H9 (cell line): ENCODE measurements around the gene USP21. TPM values are rescaled to one million over a fixed set of nuclear protein-coding genes. Genes with fewer than 3 reads are reported as not detected.

Experiments
- DNase-seq: peaks from one replicate; pipeline ENCODE4 v3.0.0-alpha.2; 2017
- H2AFZ ChIP-seq: one replicate; pipeline ENCODE4 v1.6.1; 2013; ENCODE audit warnings: mild to moderate bottlenecking, low read length, control low read depth, moderate library complexity
- H2AK5ac ChIP-seq: 2 replicates; pipeline ENCODE4 v1.6.1; 2013; ENCODE audit warnings: low read length, control low read depth, mixed read lengths; ENCODE audit not compliant: insufficient read length
- H2BK120ac ChIP-seq: one replicate; pipeline ENCODE4 v1.6.1; 2013; ENCODE audit warnings: low read depth, mild to moderate bottlenecking, low read length, control low read depth, inconsistent platforms; ENCODE audit not compliant: poor library complexity, severe bottlenecking
- H2BK12ac ChIP-seq: 2 replicates; pipeline ENCODE4 v1.6.1; 2013; ENCODE audit warnings: low read length, control low read depth, mixed read lengths, low read depth; ENCODE audit not compliant: insufficient read length
- H2BK15ac ChIP-seq: 2 replicates; pipeline ENCODE4 v1.6.1; 2013; ENCODE audit warnings: low read depth, low read length, control low read depth
- H2BK20ac ChIP-seq: one replicate; pipeline ENCODE4 v1.6.1; 2013; ENCODE audit warnings: low read depth, mild to moderate bottlenecking, low read length, control low read depth, inconsistent platforms; ENCODE audit not compliant: poor library complexity, severe bottlenecking
- H2BK5ac ChIP-seq: 2 replicates; pipeline ENCODE4 v1.6.1; 2013; ENCODE audit warnings: low read length, control low read depth, mixed read lengths; ENCODE audit not compliant: insufficient read length
- H3K14ac ChIP-seq: 2 replicates; pipeline ENCODE4 v1.6.1; 2013; ENCODE audit warnings: low read length, control low read depth; ENCODE audit not compliant: insufficient read depth
- H3K18ac ChIP-seq: 2 replicates; pipeline ENCODE4 v1.6.1; 2013; ENCODE audit warnings: low read depth, mild to moderate bottlenecking, mixed read lengths, low read length, control low read depth; ENCODE audit not compliant: insufficient read length
- H3K23ac ChIP-seq: 2 replicates; pipeline ENCODE4 v1.6.1; 2013; ENCODE audit warnings: low read length, control low read depth, mixed read lengths, low read depth; ENCODE audit not compliant: insufficient read length
- H3K23me2 ChIP-seq: 2 replicates; pipeline ENCODE4 v1.6.1; 2013; ENCODE audit warnings: low read depth, mild to moderate bottlenecking, mixed read lengths, low read length, control low read depth; ENCODE audit not compliant: insufficient read length, poor library complexity, severe bottlenecking
- H3K27ac ChIP-seq: 2 replicates; pipeline ENCODE4 v1.5.1; 2013; ENCODE audit warnings: low read length, control low read depth, mixed read lengths, low read depth; ENCODE audit not compliant: insufficient read length
- H3K27me3 ChIP-seq: 2 replicates; pipeline ENCODE4 v1.6.1; 2013; ENCODE audit warnings: low read length, control low read depth, inconsistent platforms; ENCODE audit not compliant: insufficient read depth
- H3K4ac ChIP-seq: 2 replicates; pipeline ENCODE4 v1.6.1; 2013; ENCODE audit warnings: low read depth, mild to moderate bottlenecking, control low read depth, inconsistent platforms, low read length, moderate library complexity
- H3K4me1 ChIP-seq: 2 replicates; pipeline ENCODE4 v1.6.1; 2013; ENCODE audit warnings: low read length, control low read depth, inconsistent platforms; ENCODE audit not compliant: insufficient read depth
- H3K4me2 ChIP-seq: 2 replicates; pipeline ENCODE4 v1.6.1; 2013; ENCODE audit warnings: low read length, control low read depth, mixed read lengths; ENCODE audit not compliant: insufficient read length, insufficient read depth
- H3K56ac ChIP-seq: 2 replicates; pipeline ENCODE4 v1.6.1; 2013; ENCODE audit warnings: low read depth, mild to moderate bottlenecking, mixed read lengths, low read length, control low read depth; ENCODE audit not compliant: insufficient read length
- H3K79me1 ChIP-seq: 2 replicates; pipeline ENCODE4 v1.6.1; 2013; ENCODE audit warnings: low read depth, mild to moderate bottlenecking, moderate library complexity, low read length, control low read depth, inconsistent platforms; ENCODE audit not compliant: insufficient read depth, poor library complexity, severe bottlenecking
- H3K79me2 ChIP-seq: 2 replicates; pipeline ENCODE4 v1.6.1; 2013; ENCODE audit warnings: low read length, control low read depth, inconsistent platforms; ENCODE audit not compliant: insufficient read depth
- H3K9ac ChIP-seq: 2 replicates; pipeline ENCODE4 v1.6.1; 2013; ENCODE audit warnings: low read length, control low read depth, mixed read lengths; ENCODE audit not compliant: insufficient read length; ENCODE audit errors: extremely low read depth
- H3K9me3 ChIP-seq: one replicate; pipeline ENCODE4 v1.6.1; 2013; ENCODE audit warnings: low read depth, low read length, inconsistent platforms; ENCODE audit not compliant: control insufficient read depth
- H3T11ph ChIP-seq: one replicate; pipeline ENCODE4 v1.6.1; 2013; ENCODE audit warnings: mild to moderate bottlenecking, low read length, control low read depth, inconsistent platforms
- H4K20me1 ChIP-seq: one replicate; pipeline ENCODE4 v1.6.1; 2013; ENCODE audit not compliant: control insufficient read depth, insufficient read length, insufficient read depth
- H4K5ac ChIP-seq: 2 replicates; pipeline ENCODE4 v1.6.1; 2013; ENCODE audit warnings: low read depth, mild to moderate bottlenecking, mixed read lengths, low read length, control low read depth; ENCODE audit not compliant: insufficient read length
- H4K8ac ChIP-seq: replicated peaks from 2 replicates; pipeline ENCODE4 v1.6.1; 2013; ENCODE audit warnings: low read length, control low read depth, mixed read lengths, low read depth; ENCODE audit not compliant: insufficient read length
- H4K91ac ChIP-seq: 2 replicates; pipeline ENCODE4 v1.6.1; 2013; ENCODE audit warnings: low read depth, mild to moderate bottlenecking, moderate library complexity, mixed read lengths, low read length, control low read depth; ENCODE audit not compliant: insufficient read length
- H3K27ac Mint-ChIP-seq, 3 experiments: 2 replicates in 2 of 3; 3 replicates in 1 of 3; pipeline ENCODE4 v1.8.0; 2020 to 2021; ENCODE audit warnings: mixed read lengths in 3 of 3, mild to moderate bottlenecking in 1 of 3, moderate library complexity in 1 of 3
- H3K27me3 Mint-ChIP-seq: 2 replicates; pipeline ENCODE4 v1.8.0; 2021; ENCODE audit warnings: low read depth, mild to moderate bottlenecking, moderate library complexity, mixed read lengths
- H3K36me3 Mint-ChIP-seq, 3 experiments: 2 replicates in 2 of 3; 3 replicates in 1 of 3; pipeline ENCODE4 v1.8.0; 2020 to 2021; ENCODE audit warnings: low read depth in 3 of 3, mixed read lengths in 3 of 3; ENCODE audit not compliant: insufficient read depth in 1 of 3
- H3K4me1 Mint-ChIP-seq, 2 experiments: 2 replicates each; pipeline ENCODE4 v1.8.0; 2020; ENCODE audit warnings: mixed read lengths in 2 of 2
- H3K4me3 Mint-ChIP-seq, 2 experiments: 2 replicates in 1 of 2; 3 replicates in 1 of 2; pipeline ENCODE4 v1.8.0; 2020 to 2021; ENCODE audit warnings: mild to moderate bottlenecking in 2 of 2, mixed read lengths in 2 of 2, moderate library complexity in 1 of 2
- H3K9me3 Mint-ChIP-seq, 2 experiments: 2 replicates in 1 of 2; 3 replicates in 1 of 2; pipeline ENCODE4 v1.8.0; 2020; ENCODE audit warnings: mild to moderate bottlenecking in 2 of 2, mixed read lengths in 2 of 2, moderate library complexity in 1 of 2
- CTCF ChIP-seq: fragments of 200-600 bp; sonication (generic); conservative IDR thresholded peaks from 3 replicates; pipeline ENCODE4 v1.8.0; 2021; ENCODE audit warnings: antibody characterized with exemption, mild to moderate bottlenecking
- WGBS: extraction: QIAGEN DNeasy Blood & Tissue Kit; methylation state at CpG from one replicate; pipeline ENCODE4 v1.1.7; 2013; ENCODE audit warnings: missing lambda C conversion rate, low lambda C conversion rate, mixed read lengths; ENCODE audit not compliant: insufficient read length; ENCODE audit errors: extremely low coverage; 5-methylcytosine and 5-hydroxymethylcytosine counted together
- total RNA-seq: library from RNA; stranded (reverse); gene quantifications from 2 replicates; pipeline ENCODE4 v1.2.1, GENCODE V29; 2021

USP21 gene
- total RNA-seq, 1 experiment from 2014 or later: 17.9 TPM

GRCh38 chr1:161197560-161198193 lies 38.4 kb downstream of the USP21 start:
- Histone ChIP-seq H2BK5ac (no peak overlapping the region), H2AFZ (no peak overlapping the region), H2AK5ac (no peak overlapping the region), H3K79me2 (no peaks in the 10 kb centered on the region), H4K5ac (no peak overlapping the region), H3K27ac (no peak overlapping the region), H3K14ac (peak overlapping the region; percentile 19; the same call in 1 of the 2 replicates), H3K4ac (no peak overlapping the region), H2BK120ac (no peak overlapping the region), H2BK20ac (no peak overlapping the region), H3K23ac (no peak overlapping the region), H4K8ac (no peak overlapping the region), H3K23me2 (peaks cover 7% of the 10 kb centered on the region), H3K9ac (no peak overlapping the region), H2BK15ac (no peak overlapping the region), H4K20me1 (no peaks in the 10 kb centered on the region), H3T11ph (no peak overlapping the region), H3K27me3 (no peaks in the 10 kb centered on the region), H3K18ac (no peak overlapping the region), H3K4me1 (peaks cover 24% of the 10 kb centered on the region), H3K79me1 (no peaks in the 10 kb centered on the region), H3K4me2 (peak overlapping the region; percentile 27), H3K9me3 (no peaks in the 10 kb centered on the region), H2BK12ac (no peak overlapping the region), H4K91ac (no peak overlapping the region), H3K56ac (no peak overlapping the region)
- DNase-seq: no peak
- Mint-ChIP-seq H3K4me1 (peaks cover 58 to 61% of the 10 kb centered on the region in 2 experiments), H3K9me3 (no peaks in the 10 kb centered on the region; a peak in 1 of 5 replicates), H3K4me3 (peak overlapping the region; percentile 59 to 65), H3K27me3 (no peaks in the 10 kb centered on the region), H3K27ac (peak overlapping the region in 2 of 3 experiments; percentile 39 to 51; a peak in 4 of 7 replicates), H3K36me3 (peaks cover 0 to 19% (median 7%) of the 10 kb centered on the region in 3 experiments; a peak in 5 of 7 replicates)
- no CpG with 5 or more reads among the region's 11 CpGs for WGBS
- TF ChIP-seq CTCF: no peak
